ENCODE data around the gene ROM1.
"Not testable (repeated sequence)": the region's sequence is repeated elsewhere in the genome, so short reads cannot be mapped to it uniquely, and the experiment has no call there.

ROM1 gene

GRCh38 chr11:62612366-62613290 is at the start of gene ROM1, which contains the start of gene EML3:
TSS of gene ROM1 (plus strand) at chr11:62613257. CDS start at chr11:62613282, 25 bp downstream.
TSS of gene EML3 (minus strand) at chr11:62612775. CDS start at chr11:62612457, 318 bp downstream.
- DNase-seq: no peak

- DNase-seq: no peak
Measured at GRCh38 chr11:62565100-62565802, 47.8 kb upstream of the ROM1 start.

GRCh38 chr11:62566247-62566646 is 46.8 kb upstream of the ROM1 start:
- no peak for DNase-seq

GRCh38 chr11:62567018-62567633 is 45.9 kb upstream of the ROM1 start:
- no peak for DNase-seq

GRCh38 chr11:62569611-62570010 is 43.4 kb upstream of the ROM1 start:
- DNase-seq: no peak

GRCh38 chr11:62570903-62571302 is 42.2 kb upstream of the ROM1 start:
- DNase-seq: not testable (repeated sequence)

- not testable (repeated sequence) for DNase-seq
Measured at GRCh38 chr11:62571493-62571892, 41.6 kb upstream of the ROM1 start.

GRCh38 chr11:62572431-62572830 is 40.6 kb upstream of the ROM1 start:
- no peak for DNase-seq

GRCh38 chr11:62573006-62573591 is 40.0 kb upstream of the ROM1 start:
- DNase-seq: no peak

GRCh38 chr11:62573592-62574362 is 39.3 kb upstream of the ROM1 start, which contains the start of gene EEF1G:
TSS of gene EEF1G (minus strand) at chr11:62573891. CDS start at chr11:62573842, 49 bp downstream.
- peak; percentile 97 for DNase-seq

- DNase-seq: no peak
Measured at GRCh38 chr11:62574363-62575071, 38.5 kb upstream of the ROM1 start.

GRCh38 chr11:62575156-62575555 is 37.9 kb upstream of the ROM1 start:
- no peak for DNase-seq

- no peak for DNase-seq
Measured at GRCh38 chr11:62575837-62576236, 37.2 kb upstream of the ROM1 start.

- DNase-seq: no peak
Measured at GRCh38 chr11:62577046-62577714, 35.9 kb upstream of the ROM1 start.

GRCh38 chr11:62578541-62578940 is 34.5 kb upstream of the ROM1 start:
- DNase-seq: no peak

GRCh38 chr11:62579252-62579651 is 33.8 kb upstream of the ROM1 start:
- DNase-seq: no peak

GRCh38 chr11:62580959-62581715 is 31.9 kb upstream of the ROM1 start:
- no peak for DNase-seq

GRCh38 chr11:62581735-62582134 is 31.3 kb upstream of the ROM1 start:
- not testable (repeated sequence) for DNase-seq

- DNase-seq: not testable (repeated sequence)
Measured at GRCh38 chr11:62585356-62585755, 27.7 kb upstream of the ROM1 start.
